Activated CD4-positive, alpha-beta T cell treated with anti-CD3 and anti-CD28 coated beads for 24 hours (primary cell): ENCODE results near the gene CDH23.
"Not testable (repeated sequence)": the region's sequence is repeated elsewhere in the genome, so short reads cannot be mapped to it uniquely, and the experiment has no call there.

ENCODE experiments used
- DNase-seq, 2 donors: peaks; one replicate each; pipeline ENCODE4 v3.0.0-alpha.2; 2020; ENCODE audit warnings: low read depth in 2 of 2

Gene CDH23

DNA sequence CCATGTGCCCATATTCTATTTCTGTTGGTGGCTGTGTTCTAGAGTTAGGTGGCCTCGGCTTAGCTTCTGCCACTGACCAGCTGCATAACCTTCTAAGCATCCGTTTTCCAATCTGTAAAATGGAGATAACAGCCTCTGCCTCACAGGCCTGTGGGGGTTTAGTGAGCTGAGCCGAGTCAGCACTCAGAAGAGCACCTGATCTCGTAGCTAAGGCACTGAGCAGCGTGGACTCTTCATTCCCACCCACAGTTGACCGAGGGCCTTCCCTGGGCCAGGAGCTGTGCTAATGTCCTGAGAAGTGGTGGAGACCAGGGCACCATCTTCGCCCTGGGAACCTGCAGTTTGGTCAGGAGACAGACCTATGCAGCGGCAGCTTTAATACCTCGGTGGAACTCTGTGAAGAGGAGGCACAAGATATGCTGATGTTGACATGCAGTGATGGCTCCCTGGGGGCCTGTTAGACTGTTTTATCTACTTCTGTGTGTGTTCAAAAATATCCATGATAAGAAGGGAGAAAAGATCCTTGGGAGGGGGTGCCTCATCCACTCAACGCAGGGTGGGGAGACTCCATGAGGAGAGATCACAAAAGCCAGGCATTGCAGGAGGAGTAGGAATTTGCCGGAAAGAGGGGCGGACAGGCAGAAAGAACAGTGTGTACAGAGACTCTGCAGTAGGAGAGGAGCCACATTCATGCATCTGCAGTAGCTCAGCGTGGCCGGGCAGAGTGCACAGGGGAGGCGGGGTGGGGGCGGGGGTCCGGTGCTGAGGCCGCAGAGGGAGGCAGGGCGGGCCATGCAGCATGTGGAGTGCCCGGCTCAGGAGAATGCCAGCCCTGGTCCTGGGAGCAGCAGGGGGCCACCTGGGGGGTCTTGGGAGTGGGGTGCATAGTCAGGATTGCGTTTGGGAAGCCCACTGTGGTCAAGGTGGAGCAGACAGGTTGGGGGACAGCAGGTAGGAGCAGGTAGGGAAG, 186.1 kb downstream of the CDH23 start:
- DNase-seq, result no peak

DNA sequence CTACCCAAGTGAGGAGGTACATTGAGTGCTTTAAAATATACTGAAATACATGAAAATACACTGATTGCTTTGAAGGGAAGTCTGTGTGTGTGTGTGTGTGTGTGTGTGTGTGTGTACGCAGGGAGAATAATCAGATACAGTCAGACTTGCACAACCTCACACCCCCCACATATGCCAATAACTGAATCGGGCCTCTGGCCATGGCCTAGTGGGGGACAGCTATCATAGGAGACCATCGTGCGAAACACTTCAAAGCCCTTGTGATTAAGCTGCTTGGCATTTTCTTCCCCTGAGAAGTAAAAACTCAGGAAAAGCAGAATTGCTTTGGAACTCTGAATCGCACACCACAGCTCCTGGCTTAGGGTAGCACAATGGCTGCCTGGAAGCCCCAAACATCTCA, 187.7 kb downstream of the CDH23 start:
- DNase-seq, result no peak

DNA sequence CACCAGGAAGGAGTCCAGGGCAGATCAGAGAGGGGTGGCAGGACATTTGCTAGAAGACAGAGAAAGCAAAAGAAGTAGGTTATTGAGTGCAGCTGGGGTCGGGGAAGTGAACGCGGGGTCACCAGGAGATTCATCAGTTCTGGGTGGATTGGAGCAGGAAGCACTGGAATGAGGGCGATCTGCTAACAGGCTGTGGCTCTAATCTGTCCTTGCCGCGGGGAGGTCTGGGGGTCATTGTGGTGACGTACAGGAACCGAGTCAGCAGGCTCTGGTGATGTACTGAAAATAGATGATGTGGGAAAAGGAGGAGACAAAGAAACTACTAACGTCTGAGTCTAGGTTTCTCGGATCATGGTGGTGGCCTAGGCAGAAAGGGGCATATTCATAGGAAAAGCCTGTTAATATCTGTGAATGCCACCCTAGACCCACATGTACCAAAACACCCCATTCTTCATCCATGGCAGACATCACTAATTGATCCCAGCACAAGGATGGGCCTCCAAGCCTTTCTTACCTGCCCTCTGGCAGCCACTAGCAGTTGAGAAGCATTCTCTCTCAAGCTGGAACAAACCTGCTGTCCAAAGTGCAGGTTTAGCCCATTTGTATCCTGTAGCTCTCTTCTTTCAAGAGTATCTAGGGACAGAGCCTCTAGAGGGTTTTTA, 188.3 kb downstream of the CDH23 start:
- DNase-seq, result no peak

DNA sequence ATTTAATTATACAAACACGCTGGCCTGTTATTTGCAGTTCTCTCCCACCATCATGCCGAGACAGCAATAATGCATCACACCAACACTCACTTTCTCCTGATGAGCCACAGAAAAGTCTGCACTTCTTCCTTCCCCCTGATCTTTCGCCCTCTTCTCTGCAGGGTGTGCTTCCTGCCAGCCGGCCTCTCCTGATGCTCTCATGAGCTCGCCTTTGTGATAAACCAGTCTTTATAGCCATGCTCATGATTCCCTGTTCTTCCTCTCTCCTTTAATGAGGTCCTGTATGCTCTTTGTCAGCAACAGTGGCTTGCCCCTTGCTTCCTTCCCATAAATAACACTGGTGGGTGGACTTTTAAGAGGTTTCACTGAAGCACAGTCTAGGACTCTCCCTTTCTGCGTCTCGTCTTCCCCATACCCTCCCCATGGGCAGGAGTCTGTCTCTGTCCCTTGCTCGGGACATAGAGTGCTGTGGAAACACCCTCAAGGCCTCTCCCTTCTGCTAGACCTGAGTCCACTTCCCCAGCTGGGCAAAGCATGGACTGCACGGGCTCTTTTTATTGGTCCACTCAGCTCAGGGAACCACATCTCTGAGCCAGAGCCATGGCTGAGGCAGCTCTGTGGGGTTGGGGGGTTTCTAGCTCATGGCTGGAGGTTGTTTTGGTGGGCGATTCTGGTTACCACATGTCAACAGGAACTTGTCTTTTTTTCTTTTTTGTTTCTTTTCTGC, 189.0 kb downstream of the CDH23 start:
- DNase-seq, result no peak

DNA sequence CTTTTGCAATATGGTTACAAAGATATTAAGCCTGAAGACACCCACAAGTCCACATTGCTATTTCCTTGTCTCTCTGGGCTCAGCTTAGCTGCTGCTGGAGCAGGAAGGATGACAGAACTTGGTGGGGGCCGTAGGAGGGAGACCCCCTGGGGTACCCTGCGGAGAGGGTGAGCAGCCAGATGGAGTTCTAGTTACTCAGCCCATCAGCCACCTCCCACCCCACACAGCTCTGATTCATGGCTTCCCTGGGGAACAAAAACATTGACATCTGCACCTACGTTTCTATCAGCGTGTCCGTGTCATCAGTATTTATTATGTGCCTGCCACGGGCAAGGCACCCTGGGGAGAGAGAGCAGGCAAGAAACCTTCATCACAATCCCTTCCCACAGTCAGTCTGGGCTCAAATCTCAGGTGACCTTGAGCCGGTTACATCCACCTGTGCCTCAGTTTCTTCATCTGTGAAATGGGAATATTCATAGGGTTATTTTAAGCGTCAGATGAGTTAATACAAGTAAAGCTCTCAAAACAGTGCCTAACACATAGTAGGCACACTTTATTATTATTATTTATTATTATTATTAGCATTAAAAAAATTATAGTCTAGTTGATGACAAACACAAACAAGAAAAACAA, 191.3 kb downstream of the CDH23 start:
- no peak for DNase-seq

DNA sequence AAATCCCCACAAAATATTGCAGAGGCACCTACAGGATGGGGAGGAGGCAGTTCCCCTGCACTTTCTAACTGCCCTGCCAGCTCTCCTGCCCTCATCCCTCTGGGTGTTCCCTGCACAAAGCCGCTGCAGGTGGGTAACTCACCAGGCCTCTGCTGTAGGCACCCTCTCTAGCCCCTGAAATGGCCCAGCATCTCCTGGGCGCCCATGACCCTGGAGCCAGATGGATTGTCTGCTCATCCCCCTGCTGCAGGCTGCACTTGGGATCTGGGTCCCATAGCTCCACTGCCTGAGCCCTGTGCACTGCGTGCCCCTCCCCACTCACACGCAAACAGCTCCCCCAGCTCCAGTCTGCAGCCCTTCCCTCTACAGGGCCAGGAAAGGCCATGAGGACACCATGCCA, 192.0 kb downstream of the CDH23 start:
- no peak for DNase-seq

DNA sequence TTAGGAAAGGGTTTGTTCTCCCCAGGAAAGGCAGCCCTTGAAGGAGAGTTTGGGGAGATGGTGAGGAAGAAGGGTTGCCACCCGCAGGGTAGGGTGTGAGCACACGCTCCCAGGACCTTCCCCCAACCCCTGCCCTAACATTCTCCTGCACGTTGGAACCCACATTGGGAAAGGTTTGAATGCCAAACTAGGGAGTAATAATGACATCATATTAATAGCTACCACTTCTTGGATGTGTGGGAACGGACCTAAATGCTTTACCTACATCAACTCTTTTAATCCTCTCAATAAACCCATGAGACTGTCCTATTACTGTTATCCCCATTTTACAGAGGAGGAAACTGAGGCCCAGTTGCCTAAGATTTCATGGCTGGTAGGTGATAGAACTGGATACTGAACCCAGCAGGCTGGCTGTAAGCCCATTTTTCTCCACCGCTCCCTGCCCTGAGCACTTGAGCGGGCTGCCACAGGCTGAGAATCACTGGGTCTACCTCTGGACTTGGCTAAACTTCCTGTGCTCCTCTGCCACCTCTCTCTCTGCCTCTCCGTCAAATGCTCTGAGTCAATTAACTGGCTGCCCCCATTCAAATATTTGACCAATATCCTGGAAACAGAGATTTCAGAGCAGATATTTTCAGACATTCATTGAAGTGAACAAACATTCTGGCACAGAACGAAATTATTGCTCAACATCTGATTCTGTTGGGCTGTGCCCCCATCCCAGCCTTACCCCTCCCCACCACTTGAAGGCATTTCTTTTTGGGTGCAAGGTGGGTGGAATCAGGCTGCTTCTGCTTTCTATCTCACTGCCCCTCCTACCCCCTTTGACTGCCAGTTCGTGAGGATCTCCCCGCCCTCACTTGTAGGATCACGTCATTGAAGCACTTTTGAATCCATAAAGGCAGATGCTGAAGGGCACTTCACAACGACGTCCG, 193.2 kb downstream of the CDH23 start:
- no peak for DNase-seq

DNA sequence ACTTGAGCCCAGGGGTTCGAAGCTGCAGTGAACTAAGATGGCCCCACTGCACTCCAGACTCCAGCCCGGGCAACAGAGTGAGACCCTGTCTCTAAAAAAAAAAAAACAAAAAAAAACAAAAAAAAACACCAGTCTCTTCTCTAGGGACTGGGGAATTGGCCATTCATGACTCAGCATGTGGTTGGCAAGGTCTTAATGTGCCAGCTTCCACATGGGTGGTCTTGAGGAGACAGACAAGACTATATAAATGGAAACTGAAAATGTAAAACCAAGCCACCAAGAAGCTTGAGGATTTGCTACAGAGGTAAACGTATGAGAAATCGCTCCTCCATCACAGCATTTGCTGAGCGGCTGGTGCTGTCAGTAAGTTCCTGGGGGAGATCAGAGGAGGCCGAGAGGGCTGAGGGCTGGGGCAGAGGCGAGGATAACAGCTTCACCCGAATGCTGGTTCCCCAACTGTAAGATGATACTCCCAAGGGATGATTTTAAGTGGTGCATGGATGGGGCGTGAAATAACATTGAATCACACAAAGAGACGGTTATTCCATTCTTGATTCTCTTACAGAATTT, 194.1 kb downstream of the CDH23 start:
- DNase-seq, result no peak

DNA sequence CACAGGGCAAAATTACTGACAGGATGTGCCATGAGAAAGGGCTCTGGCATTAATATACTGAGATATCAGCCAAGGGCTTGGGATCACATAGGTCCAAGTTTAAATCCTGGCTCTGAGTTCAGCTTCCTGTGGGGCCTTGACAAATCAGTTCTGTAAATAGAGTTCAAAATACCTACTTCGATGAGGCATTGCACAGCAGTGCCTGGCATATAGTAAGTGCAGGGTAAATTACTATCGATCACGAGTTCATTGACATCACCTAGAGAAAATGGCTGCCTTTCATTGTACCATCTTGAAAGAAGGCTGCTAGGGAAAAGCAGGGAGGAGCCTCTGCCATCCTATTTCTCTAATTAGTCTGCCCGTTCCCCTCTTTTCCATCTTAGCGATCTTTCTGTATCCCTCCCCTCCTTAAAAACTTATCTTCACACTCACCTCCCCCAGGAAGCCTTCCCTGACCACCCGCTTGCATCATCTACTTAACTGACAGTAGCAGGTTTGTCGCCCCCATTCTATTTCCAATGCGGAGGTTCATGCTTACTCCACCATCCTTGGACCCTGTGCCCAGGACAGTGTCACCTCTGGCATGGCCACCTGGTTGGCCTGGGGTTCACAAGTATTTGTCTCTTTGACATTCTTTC, 198.3 kb downstream of the CDH23 start:
- DNase-seq, result no peak

DNA sequence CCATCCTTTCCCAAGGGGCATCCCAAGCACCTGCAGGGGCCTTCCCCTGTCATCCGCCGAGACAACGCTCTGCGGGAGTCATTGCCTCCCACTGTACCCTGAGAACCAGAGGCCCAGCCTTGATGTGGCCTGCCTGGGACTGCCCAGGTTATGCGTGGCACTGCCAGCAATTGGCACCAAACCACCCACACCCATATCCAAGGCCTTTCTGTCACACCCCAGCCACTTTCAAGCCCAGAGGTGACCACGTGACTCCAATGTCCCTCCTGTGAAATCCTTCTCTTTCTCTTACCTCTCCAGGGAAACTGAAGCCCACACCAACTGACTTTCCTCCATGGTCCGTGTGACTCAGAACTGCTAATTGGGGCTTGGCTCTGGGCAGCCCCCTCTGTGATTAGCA, 198.9 kb downstream of the CDH23 start:
- no peak for DNase-seq

DNA sequence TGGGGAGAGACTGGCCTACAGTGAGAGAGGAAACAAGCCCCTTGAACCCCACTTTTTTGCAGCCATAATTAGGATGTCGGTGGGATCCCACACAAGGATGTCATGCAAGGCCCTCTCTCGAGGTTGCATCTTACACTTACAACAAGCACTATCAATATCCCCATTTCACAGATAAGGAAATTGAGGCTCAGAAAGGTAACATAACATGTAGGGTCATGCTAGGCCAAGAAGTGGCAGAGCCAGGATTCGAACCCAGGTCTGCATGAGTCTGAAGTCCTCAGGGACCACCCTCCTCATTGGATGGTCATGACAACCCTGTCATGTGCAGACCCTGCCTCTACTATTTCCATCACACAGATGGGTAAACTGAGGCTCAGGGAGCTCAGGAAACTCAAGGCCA, 199.4 kb downstream of the CDH23 start:
- DNase-seq, result no peak

DNA sequence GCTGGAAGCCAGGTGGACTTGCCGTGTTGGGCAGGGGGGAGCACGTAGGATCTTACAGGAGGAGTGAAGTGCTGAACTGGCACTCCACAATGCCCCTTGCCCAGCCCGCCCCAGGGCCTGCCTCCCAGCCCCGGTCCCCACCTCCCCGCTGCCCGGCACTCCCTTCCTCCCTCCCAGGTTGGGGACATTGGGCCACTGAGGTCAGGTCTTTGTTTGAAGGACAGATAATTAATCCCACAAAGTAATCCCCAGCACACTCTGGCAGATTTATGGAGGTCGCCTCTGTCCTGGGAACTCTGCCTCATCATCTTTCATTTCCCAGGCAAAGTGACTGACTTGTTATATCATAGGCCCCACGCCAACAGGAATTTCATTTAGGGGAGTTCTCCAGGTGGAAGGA, 200.0 kb downstream of the CDH23 start:
- DNase-seq, result no peak

DNA sequence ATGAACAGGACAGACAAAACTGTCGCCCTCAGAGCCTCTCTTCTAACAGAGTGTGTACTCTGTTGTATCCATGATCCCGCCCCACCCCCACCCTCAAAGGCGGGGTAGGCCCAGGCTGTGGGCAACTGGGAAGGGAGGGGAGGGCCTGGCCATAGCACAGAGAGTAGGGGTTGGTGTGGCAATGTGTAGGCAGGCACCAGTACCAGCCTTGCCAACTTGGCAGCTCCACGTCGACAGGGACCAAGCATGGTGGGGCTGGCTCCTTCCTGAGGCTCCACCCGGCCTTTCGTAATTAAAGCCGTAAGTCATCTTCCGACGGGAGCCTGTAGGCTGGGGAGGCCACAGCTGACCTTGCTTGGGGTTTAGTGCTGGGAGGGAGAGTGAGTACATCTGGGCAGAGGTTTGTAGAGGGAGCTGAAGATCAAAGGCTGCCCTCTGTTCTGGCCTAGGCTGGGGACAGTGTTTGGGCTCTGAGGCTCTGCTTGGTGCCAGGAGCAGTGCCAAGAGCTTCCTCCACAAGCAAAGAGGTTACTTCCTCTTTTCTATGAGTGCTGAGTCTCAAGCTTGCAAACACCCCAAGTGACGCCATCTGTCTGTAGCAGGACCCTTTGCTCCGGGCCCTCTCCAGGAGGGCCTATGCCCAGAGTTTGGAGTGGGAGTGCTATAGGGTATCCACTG, 201.2 kb downstream of the CDH23 start:
- no peak for DNase-seq

DNA sequence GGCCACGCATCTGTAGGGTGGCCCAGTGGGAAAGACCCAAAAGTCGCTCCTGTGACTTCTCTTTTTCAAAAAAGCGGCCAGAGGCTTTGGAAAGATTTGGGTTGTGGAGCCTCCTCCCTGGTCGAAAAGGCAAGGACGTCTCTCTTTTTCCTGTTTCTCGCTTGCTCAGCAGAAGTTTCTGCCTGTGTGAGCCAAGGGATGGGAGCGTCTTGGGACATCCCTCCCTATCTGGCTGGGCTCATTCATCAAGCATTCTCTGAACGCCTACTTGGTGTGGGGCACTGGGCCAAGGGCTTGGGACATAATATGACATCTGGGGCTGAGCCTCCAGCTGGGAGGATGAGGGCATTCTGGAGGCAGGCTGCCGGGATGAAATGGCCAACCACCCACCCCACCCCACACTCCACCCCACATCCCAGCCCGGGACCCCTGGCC, 201.9 kb downstream of the CDH23 start:
- no peak for DNase-seq

DNA sequence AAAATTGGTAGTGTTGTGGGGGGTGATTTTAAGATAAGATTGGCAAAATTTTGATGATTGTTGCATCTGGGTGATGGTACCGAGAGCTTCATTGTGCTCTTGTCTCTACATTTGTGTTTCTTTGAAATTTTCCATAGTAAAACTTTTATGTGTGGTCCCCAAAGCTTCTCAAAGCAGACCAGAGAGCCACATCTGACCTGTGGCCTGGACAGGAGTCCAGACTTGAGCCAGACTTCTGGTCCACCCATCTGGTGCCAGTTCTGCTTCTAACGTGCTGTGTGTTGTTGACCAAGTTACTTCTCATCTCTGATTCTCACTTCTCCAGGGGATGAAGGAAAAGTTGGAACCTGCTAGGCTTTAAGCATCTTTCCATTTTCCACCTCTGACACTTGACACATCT, 202.8 kb downstream of the CDH23 start:
- no peak for DNase-seq

DNA sequence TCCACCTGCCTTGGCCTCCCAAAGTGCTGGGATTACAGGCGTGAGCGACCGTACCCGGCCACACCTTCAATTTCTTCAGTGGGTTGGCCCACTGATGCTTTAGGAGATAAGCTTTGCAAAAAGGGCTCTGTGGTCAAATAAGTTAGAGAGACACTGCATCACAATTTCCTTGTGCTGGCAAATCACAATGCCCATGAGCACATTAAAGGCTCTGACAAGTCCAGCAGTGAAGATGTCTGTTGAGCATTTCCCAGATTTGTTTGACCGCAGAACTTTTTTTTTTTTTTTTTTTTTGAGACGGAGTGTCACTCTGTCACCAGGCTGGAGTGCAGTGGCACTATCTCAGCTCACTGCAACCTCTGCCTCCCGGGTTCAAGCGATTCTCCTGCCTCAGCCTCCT, 203.5 kb downstream of the CDH23 start:
- not testable (repeated sequence) for DNase-seq

DNA sequence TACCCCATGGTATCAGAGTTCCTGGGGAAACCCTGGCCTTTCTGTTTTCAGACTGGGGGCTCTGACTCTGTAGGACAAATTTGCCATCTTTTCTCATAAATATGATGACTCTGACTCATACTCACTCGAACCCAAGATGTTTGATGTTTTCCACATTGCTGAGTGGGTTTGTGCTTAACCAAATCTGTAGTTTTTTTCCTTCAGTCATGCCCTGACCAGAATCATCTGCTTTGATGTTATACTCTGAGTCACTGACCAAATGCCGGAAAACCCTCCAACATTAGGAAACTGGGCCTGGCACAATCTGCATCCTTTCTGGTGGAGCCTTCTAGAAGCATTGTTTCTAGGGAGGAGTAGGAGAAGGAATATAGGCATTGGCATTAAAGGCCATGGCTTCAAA, 204.1 kb downstream of the CDH23 start:
- no peak for DNase-seq

DNA sequence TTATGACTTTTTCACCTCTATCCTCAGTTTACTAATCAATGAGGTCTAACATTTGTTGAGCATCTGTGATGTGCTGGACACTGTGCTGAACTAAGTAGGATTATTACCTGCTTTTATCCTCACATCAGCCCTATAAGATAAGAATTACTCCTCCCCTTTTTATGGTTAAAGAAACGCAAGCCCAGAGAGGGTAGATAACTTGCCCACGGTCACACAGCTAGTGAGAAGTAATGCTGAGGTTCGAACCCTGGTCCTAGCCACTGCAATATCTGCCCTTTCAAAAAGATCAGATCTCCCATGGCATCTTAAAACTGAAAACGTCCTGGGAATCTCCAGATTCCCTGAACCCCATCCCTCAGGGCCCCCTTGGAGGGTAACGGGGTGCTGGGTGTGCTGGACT, 204.6 kb downstream of the CDH23 start:
- DNase-seq, result no peak

DNA sequence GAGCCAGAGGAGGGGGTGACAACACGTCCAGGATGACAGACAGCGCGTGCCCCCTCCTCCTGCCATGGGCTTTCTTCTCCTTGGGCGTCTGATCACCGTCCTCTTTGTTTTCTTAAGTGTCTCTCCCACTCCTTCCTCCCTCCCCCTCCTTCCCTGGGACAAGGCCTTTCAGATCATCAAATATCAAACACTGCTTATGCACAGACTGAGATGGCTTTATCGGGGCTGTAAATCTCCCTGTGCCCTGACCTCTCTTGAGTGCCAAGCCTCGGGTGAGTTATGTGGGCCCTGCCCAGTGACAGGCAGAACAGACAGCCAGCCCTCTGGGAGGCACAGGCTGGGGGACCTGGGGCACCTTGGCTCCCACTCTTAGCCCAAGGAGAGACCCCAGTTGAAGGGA, 206.4 kb downstream of the CDH23 start:
- no peak for DNase-seq

DNA sequence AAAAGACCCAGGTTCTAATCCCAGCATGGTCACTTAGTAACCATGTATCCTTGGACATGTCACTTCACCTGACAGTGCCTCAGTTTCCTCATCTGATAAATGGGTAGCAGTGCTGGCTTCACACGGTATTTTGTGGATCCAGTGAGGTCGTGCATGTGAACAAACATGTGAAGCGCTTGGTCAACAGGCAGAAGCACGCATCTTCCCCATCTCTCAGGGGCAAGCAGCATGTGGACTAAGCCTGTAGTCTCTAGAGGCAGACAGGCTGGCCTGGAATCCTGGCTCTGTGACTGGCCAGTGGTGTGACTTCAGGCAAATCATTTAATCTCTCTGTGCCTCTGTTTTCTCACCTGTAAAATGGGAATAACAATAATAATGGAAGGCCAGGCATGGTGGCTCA, 207.0 kb downstream of the CDH23 start:
- DNase-seq, result no peak
